HepG2 (cell line): Measurements from ENCODE around the gene ATP8A2. TPM values are rescaled to one million over a fixed set of nuclear protein-coding genes. Genes with fewer than 3 reads are reported as not detected.

Experiments
- ATAC-seq: fragments of 200-7000 bp; cut with Tn5 transposase; 3 replicates; pipeline ENCODE4 v1.9.1; 2020; ENCODE audit warnings: mild to moderate bottlenecking, moderate library complexity
- BruUV-seq: library from RNA; stranded (reverse); fragments of 400-500 nt; replicated peaks from 2 replicates; lab custom pipeline; 2021; lab: Mats Ljungman, UMichigan
- CTCF ChIA-PET: fragments of 300-600 bp; formaldehyde crosslinking; extraction: SDS; loops from one replicate; lab custom pipeline; 2021; ENCODE audit warnings: low total read pairs, inconsistent platforms, low intra/inter-chr PET ratio; lab: Yijun Ruan, JAX
- POLR2A ChIA-PET: fragments of 350-600 bp; sonication (Branson Sonifier 250); formaldehyde crosslinking; loops from one replicate; lab custom pipeline; 2020; ENCODE audit warnings: antibody characterized with exemption, inconsistent platforms; lab: Yijun Ruan, JAX
- DNase-seq: peaks from one replicate; pipeline ENCODE4 v3.0.0-alpha.2; 2015; ENCODE audit warnings: low spot score
- FAIRE-seq: peaks from 3 replicates; lab custom pipeline; 2011; peaks lifted over from hg19 to GRCh38; lab: Jason Lieb, UNC
- H2AFZ ChIP-seq: one replicate; pipeline ENCODE4 v1.6.1; 2011; ENCODE audit warnings: low read length, inconsistent platforms
- H3K27ac ChIP-seq: fragments of 300-600 bp; 3 replicates; pipeline ENCODE4 v1.8.0; 2011; ENCODE audit warnings: mixed run types, mild to moderate bottlenecking, mixed read lengths, low read length, inconsistent platforms; ENCODE audit not compliant: insufficient read depth; ENCODE audit errors: extremely low read length
- H3K27me3 ChIP-seq, 2 experiments: fragments of 200-600 bp in 1 of 2; 2 replicates in 1 of 2; 3 replicates in 1 of 2; pipeline versions ENCODE4 v1.6.0 to v1.8.0; 2011; ENCODE audit warnings: low read length in 2 of 2, mild to moderate bottlenecking in 2 of 2, moderate library complexity in 2 of 2, inconsistent platforms in 1 of 2; ENCODE audit not compliant: insufficient read depth in 2 of 2, control insufficient read depth in 1 of 2
- H3K36me3 ChIP-seq, 2 experiments: fragments of 200-600 bp in 1 of 2; replicated peaks in 1 of 2; 2 replicates in 1 of 2; 3 replicates in 1 of 2; pipeline versions ENCODE4 v1.5.1 to v1.8.0; 2011; ENCODE audit warnings: low read length in 2 of 2, inconsistent platforms in 1 of 2; ENCODE audit not compliant: insufficient read depth in 2 of 2, control insufficient read depth in 1 of 2
- H3K4me1 ChIP-seq: 2 replicates; pipeline ENCODE4 v1.5.1; 2012; ENCODE audit warnings: low read length, inconsistent platforms; ENCODE audit not compliant: insufficient read depth
- H3K4me2 ChIP-seq: 2 replicates; pipeline ENCODE4 v1.6.0; 2011; ENCODE audit warnings: low read depth, low read length, inconsistent platforms
- H3K4me3 ChIP-seq, 3 experiments: fragments of 200-600 bp in 1 of 3; sonication (generic), shearing (Covaris generic) in 1 of 3; replicated peaks in 1 of 3; 2 replicates each; pipeline ENCODE4 v1.5.1; 2011 to 2016; ENCODE audit warnings: low read length in 3 of 3, inconsistent platforms in 2 of 3, low read depth in 2 of 3, mild to moderate bottlenecking in 2 of 3, control low read depth in 1 of 3, mixed read lengths in 1 of 3; ENCODE audit not compliant: insufficient read depth in 1 of 3
- H3K79me2 ChIP-seq: one replicate; pipeline ENCODE4 v1.6.1; 2011; ENCODE audit warnings: low read length, inconsistent platforms; ENCODE audit not compliant: insufficient read depth
- H3K9ac ChIP-seq: 2 replicates; pipeline ENCODE4 v1.6.0; 2011; ENCODE audit warnings: mild to moderate bottlenecking, low read depth, low read length, inconsistent platforms; ENCODE audit not compliant: insufficient read depth
- H3K9me3 ChIP-seq: 2 replicates; pipeline ENCODE4 v1.5.1; 2012; ENCODE audit warnings: mild to moderate bottlenecking, low read length
- H4K20me1 ChIP-seq: 2 replicates; pipeline ENCODE4 v1.6.0; 2011; ENCODE audit warnings: inconsistent platforms, mild to moderate bottlenecking, low read length, moderate library complexity; ENCODE audit not compliant: insufficient read depth
- MEF2D ChIP-seq: sonication (generic); formaldehyde crosslinking; IDR thresholded peaks from 2 replicates; pipeline ENCODE4 v1.5.1; 2020; ENCODE audit warnings: mild to moderate bottlenecking, missing genetic modification reagents
- PHF5A ChIP-seq: IDR thresholded peaks from one replicate; pipeline ENCODE4 v1.6.1; 2018; ENCODE audit warnings: low read depth, missing genetic modification reagents; ENCODE audit not compliant: unreplicated experiment
- SRSF9 ChIP-seq: fragments of 200-400 bp; formaldehyde crosslinking; IDR thresholded peaks from 2 replicates; pipeline ENCODE4 v1.6.1; 2018; ENCODE audit warnings: borderline replicate concordance, mild to moderate bottlenecking, low read depth, low read length; ENCODE audit not compliant: insufficient read depth, poor library complexity, severe bottlenecking
- STAG1 ChIP-seq: sonication (generic); formaldehyde crosslinking; IDR thresholded peaks from 2 replicates; pipeline ENCODE4 v1.4.0; 2020; ENCODE audit warnings: missing genetic modification reagents
- SUZ12 ChIP-seq: fragments of 150-350 bp; IDR thresholded peaks from 2 replicates; pipeline ENCODE4 v1.6.1; 2014; ENCODE audit warnings: low read depth, low read length
- TCF7L2 ChIP-seq: IDR thresholded peaks from 2 replicates; pipeline ENCODE4 v1.6.1; 2011; ENCODE audit warnings: mild to moderate bottlenecking, low read depth, low read length, moderate library complexity
- U2AF2 ChIP-seq: fragments of 200-400 bp; formaldehyde crosslinking; IDR thresholded peaks from 2 replicates; pipeline ENCODE4 v1.6.1; 2017; ENCODE audit warnings: low read depth, mild to moderate bottlenecking, low read length
- ZFP36L2 ChIP-seq: sonication (generic); formaldehyde crosslinking; IDR thresholded peaks from 2 replicates; pipeline ENCODE4 v1.4.0; 2020; ENCODE audit warnings: missing genetic modification reagents
- ZNF672 ChIP-seq: sonication (generic); formaldehyde crosslinking; IDR thresholded peaks from 2 replicates; pipeline ENCODE4 v1.8.1; 2022; ENCODE audit warnings: missing genetic modification reagents
- ZSCAN22 ChIP-seq: sonication (generic); formaldehyde crosslinking; IDR thresholded peaks from 2 replicates; pipeline ENCODE4 v1.4.0; 2020; ENCODE audit warnings: mild to moderate bottlenecking, missing genetic modification reagents
- WGBS: methylation state at CpG from one replicate; pipeline ENCODE4 v1.1.6; 2017; ENCODE audit warnings: low lambda C conversion rate; 5-methylcytosine and 5-hydroxymethylcytosine counted together
- in situ Hi-C: cut with HindIII; loops from 2 replicates; pipeline ENCODE4 v1.10.0; 2017; ENCODE audit warnings: low pct_unique_long_range_greater_than_20kb; ENCODE audit not compliant: extremely low pct_ligation_motif_present
- intact Hi-C: fragments of 100-400 bp; cut with micrococcal nuclease; formaldehyde crosslinking; loops from one replicate; pipeline ENCODE4 v1.10.0; 2022; ENCODE audit not compliant: unreplicated experiment
- polyA plus RNA-seq, 8 experiments: library from polyadenylated mRNA; depleted of rRNA in 3 of 8; stranded (reverse) in 7 of 8; unstranded in 1 of 8; fragments of >200 nt; fragmentation: Illumina TruSeq in 4 of 8; extraction: Trizol in 4 of 8; gene quantifications; 2 replicates each; pipeline versions ENCODE4 v1.2.1 to v1.2.3, GENCODE V29; 2011 to 2016; ENCODE audit warnings: low read depth in 4 of 8, missing spikeins in 1 of 8, mixed read lengths in 1 of 8; ENCODE audit not compliant: insufficient read depth in 1 of 8
- total RNA-seq, 5 experiments: library from RNA; depleted of rRNA; stranded (reverse); fragments of >200 nt; fragmentation: Illumina TruSeq; extraction: Trizol; gene quantifications; 2 replicates each; pipeline ENCODE4 v1.2.3, GENCODE V29; 2016; ENCODE audit warnings: low read depth in 1 of 5
- TF ChIP-seq, protein P1 (sequence below): sonication (generic); formaldehyde crosslinking; IDR thresholded peaks from 2 replicates; pipeline ENCODE4 v1.4.0; 2020; ENCODE audit warnings: mild to moderate bottlenecking, missing genetic modification reagents
- TF ChIP-seq, protein P2 (sequence below): sonication (generic); formaldehyde crosslinking; IDR thresholded peaks from one replicate; pipeline ENCODE4 v1.5.1; 2020; ENCODE audit warnings: mild to moderate bottlenecking, missing genetic modification reagents; ENCODE audit errors: not compliant biosample characterization
- TF ChIP-seq, protein P3 (sequence below): sonication (generic); formaldehyde crosslinking; conservative IDR thresholded peaks from 2 replicates; pipeline ENCODE4 v1.5.0; 2020; ENCODE audit warnings: missing genetic modification reagents
- TF ChIP-seq, protein P4 (sequence below): sonication (generic); formaldehyde crosslinking; IDR thresholded peaks from 2 replicates; pipeline ENCODE4 v1.4.0; 2020; ENCODE audit warnings: missing genetic modification reagents

The ATP8A2 gene
- total and polyA plus RNA-seq, 2 of the 13 experiments (the other 11 are each of a cell fraction or from before 2014, with no cell fraction given): 0.09 TPM; not detected in 1

DNA sequence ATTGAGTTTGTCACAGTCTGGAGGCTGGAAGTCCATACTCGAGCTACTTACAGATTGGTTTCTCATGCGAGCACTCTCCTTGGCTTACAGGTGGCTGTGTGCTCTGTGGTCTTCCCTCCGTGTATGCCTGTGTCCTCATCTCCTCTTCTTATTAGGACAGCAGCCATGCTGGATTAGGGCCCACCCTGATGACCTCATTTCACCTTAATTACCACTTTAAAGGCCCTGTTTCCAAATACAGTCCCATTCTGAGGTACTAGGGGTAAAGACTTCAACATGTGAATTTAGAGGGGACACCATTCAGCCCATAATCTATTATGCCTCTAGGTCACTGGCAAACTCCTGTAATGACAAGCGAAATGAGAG, 639.4 kb downstream of the ATP8A2 start:
- no peak overlapping the region for H3K4me2 ChIP-seq
- in situ Hi-C loops: no loop called here
- H2AFZ ChIP-seq: no peak overlapping the region
- no peak for ATAC-seq
- no peaks in the 10 kb centered on the region for H3K36me3 ChIP-seq
- POLR2A ChIA-PET: no interaction called here
- CTCF ChIA-PET: no interaction called here
- WGBS: 18% methylated on average over 4 of the region's 4 CpGs
- H3K4me3 ChIP-seq: no peak overlapping the region
- no peak for FAIRE-seq
- no peak for TF ChIP-seq ZFP36L2 (CRISPR knock-in tag)
- TF ChIP-seq U2AF2: no peak
- TF ChIP-seq ZNF672 (CRISPR knock-in tag): no peak
- TF ChIP-seq, protein P1, sequence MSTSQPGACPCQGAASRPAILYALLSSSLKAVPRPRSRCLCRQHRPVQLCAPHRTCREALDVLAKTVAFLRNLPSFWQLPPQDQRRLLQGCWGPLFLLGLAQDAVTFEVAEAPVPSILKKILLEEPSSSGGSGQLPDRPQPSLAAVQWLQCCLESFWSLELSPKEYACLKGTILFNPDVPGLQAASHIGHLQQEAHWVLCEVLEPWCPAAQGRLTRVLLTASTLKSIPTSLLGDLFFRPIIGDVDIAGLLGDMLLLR (CRISPR knock-in tag): no peak
- TF ChIP-seq SUZ12: no peak
- no peak for TF ChIP-seq TCF7L2
- TF ChIP-seq, protein P2, sequence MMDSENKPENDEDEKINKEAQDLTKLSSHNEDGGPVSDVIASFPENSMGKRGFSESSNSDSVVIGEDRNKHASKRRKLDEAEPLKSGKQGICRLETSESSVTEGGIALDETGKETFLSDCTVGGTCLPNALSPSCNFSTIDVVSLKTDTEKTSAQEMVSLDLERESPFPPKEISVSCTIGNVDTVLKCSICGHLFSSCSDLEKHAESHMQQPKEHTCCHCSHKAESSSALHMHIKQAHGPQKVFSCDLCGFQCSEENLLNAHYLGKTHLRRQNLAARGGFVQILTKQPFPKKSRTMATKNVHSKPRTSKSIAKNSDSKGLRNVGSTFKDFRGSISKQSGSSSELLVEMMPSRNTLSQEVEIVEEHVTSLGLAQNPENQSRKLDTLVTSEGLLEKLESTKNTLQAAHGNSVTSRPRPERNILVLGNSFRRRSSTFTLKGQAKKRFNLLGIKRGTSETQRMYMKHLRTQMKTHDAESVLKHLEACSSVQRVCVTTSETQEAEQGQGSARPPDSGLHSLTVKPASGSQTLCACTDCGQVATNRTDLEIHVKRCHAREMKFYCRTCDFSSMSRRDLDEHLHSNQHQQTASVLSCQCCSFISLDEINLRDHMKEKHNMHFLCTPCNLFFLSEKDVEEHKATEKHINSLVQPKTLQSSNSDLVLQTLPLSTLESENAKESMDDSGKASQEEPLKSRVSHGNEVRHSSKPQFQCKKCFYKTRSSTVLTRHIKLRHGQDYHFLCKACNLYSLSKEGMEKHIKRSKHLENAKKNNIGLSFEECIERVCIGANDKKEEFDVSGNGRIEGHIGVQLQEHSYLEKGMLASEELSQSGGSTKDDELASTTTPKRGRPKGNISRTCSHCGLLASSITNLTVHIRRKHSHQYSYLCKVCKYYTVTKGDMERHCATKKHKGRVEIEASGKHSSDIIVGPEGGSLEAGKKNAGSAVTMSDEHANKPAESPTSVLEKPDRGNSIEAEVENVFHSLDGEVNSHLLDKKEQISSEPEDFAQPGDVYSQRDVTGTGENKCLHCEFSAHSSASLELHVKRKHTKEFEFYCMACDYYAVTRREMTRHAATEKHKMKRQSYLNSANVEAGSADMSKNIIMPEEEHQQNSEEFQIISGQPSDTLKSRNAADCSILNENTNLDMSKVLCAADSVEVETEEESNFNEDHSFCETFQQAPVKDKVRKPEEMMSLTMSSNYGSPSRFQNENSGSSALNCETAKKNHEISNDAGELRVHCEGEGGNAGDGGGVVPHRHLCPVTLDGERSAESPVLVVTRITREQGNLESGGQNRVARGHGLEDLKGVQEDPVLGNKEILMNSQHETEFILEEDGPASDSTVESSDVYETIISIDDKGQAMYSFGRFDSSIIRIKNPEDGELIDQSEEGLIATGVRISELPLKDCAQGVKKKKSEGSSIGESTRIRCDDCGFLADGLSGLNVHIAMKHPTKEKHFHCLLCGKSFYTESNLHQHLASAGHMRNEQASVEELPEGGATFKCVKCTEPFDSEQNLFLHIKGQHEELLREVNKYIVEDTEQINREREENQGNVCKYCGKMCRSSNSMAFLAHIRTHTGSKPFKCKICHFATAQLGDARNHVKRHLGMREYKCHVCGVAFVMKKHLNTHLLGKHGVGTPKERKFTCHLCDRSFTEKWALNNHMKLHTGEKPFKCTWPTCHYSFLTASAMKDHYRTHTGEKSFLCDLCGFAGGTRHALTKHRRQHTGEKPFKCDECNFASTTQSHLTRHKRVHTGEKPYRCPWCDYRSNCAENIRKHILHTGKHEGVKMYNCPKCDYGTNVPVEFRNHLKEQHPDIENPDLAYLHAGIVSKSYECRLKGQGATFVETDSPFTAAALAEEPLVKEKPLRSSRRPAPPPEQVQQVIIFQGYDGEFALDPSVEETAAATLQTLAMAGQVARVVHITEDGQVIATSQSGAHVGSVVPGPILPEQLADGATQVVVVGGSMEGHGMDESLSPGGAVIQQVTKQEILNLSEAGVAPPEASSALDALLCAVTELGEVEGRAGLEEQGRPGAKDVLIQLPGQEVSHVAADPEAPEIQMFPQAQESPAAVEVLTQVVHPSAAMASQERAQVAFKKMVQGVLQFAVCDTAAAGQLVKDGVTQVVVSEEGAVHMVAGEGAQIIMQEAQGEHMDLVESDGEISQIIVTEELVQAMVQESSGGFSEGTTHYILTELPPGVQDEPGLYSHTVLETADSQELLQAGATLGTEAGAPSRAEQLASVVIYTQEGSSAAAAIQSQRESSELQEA: no peak
- TF ChIP-seq ZSCAN22: no peak
- TF ChIP-seq SRSF9: no peak
- TF ChIP-seq, protein P3, sequence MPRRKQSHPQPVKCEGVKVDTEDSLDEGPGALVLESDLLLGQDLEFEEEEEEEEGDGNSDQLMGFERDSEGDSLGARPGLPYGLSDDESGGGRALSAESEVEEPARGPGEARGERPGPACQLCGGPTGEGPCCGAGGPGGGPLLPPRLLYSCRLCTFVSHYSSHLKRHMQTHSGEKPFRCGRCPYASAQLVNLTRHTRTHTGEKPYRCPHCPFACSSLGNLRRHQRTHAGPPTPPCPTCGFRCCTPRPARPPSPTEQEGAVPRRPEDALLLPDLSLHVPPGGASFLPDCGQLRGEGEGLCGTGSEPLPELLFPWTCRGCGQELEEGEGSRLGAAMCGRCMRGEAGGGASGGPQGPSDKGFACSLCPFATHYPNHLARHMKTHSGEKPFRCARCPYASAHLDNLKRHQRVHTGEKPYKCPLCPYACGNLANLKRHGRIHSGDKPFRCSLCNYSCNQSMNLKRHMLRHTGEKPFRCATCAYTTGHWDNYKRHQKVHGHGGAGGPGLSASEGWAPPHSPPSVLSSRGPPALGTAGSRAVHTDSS: no peak
- no peak for TF ChIP-seq PHF5A (CRISPR knock-in tag)
- TF ChIP-seq, protein P4, sequence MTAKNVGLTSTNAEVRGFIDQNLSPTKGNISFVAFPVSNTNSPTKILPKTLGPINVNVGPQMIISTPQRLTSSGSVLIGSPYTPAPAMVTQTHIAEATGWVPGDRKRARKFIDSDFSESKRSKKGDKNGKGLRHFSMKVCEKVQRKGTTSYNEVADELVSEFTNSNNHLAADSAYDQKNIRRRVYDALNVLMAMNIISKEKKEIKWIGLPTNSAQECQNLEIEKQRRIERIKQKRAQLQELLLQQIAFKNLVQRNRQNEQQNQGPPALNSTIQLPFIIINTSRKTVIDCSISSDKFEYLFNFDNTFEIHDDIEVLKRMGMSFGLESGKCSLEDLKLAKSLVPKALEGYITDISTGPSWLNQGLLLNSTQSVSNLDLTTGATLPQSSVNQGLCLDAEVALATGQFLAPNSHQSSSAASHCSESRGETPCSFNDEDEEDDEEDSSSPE (CRISPR knock-in tag): no peak
- TF ChIP-seq STAG1 (CRISPR knock-in tag): no peak
- no peak for TF ChIP-seq MEF2D (CRISPR knock-in tag)
- no peaks in the 10 kb centered on the region for H3K79me2 ChIP-seq
- no TSS peak for BruUV-seq
- H3K9me3 ChIP-seq: no peaks in the 10 kb centered on the region
- H3K27ac ChIP-seq: no peak overlapping the region
- H3K27me3 ChIP-seq: peaks cover 0 to 5% of the 10 kb centered on the region in 2 experiments; a peak in 1 of 5 replicates
- intact Hi-C loops: no loop called here
- no peak overlapping the region for H3K9ac ChIP-seq
- no peaks in the 10 kb centered on the region for H4K20me1 ChIP-seq
- no peaks in the 10 kb centered on the region for H3K4me1 ChIP-seq
- no peak for DNase-seq
